Measurements from ENCODE around the gene ZDHHC24.

- TF ChIP-seq POLR2A (IDR thresholded peaks at IDR 0.05), result no peak
- TF ChIP-seq CTCF (IDR thresholded peaks at IDR 0.05), result no peak
These were observed 4.0 kb downstream of the ZDHHC24 start for GRCh38 chr11:66541892-66542291.

All from lower leg skin (tissue), 3 donors.